ENCODE data around the gene PCGF1.

Gene PCGF1

DNA sequence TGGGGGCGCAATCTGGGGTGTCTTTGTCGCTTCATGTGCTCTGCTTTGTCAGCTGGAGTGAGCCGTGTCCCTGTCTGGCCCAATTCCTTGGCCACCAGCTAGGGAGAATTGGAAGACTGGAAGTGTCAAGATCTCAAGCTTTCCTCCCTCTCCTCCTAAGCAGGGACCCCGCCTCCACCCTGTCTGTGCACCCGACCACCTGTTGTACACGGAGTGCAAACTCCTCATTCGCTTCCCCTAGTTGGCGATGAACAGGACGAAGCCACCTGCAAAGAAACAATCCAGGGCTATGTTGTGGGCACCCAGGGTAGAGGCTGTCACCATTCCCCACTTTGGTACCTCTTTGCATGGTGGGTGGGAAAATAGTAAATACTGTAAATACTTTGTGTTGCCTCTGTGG, 20.2 kb upstream of the PCGF1 start:
- Histone ChIP-seq H3K4me1 (ENCODE audit: control insufficient read depth, insufficient read depth, low read length) (peaks cover 7% of the 10 kb centered on the region), H3K36me3 (ENCODE audit: control insufficient read depth, insufficient read depth, low read length) (peaks cover 35% of the 10 kb centered on the region), H3K9me3 (ENCODE audit: control insufficient read depth, insufficient read depth, low read length) (no peaks in the 10 kb centered on the region), H3K9ac (ENCODE audit: low read depth, low read length) (no peak overlapping the region), H3K27ac (ENCODE audit: low read depth, low read length) (no peak overlapping the region), H3K4me3 (ENCODE audit: low read depth, low read length) (no peak overlapping the region), H3K27me3 (ENCODE audit: control insufficient read depth, insufficient read depth, low read length) (peaks cover 5% of the 10 kb centered on the region; the same call in 1 of the 2 replicates)

DNA sequence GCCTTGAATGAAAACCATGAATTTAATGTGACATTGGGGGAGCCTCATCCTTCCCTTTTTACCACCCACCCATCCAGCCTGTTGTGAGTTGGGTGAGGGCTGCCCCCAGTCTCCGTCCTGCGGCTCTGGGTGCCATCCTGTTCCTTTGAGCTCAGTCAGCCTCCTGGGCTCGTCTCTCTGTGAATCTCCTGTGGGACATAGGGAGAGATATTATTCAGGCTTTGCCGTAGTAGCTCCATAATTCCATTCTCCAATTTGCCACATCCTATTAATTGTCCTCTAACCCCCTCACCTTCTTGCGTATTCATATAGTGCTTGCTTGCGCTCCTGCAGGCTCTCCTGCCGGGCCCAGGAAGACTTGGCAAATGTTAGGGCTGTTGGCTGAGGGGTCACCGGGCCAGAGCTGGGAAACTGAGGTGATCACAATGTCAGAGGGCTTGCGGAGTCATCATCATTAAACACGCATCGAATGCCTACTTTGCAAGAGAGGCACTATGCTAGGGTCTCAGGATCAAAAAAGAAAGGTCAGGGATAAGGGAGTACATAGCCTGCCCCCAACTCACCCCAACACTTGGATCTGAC, 19.2 kb upstream of the PCGF1 start:
- Histone ChIP-seq H3K27ac (ENCODE audit: low read depth, low read length) (no peak overlapping the region), H3K36me3 (ENCODE audit: control insufficient read depth, insufficient read depth, low read length) (peaks cover 28% of the 10 kb centered on the region), H3K4me3 (ENCODE audit: low read depth, low read length) (no peak overlapping the region), H3K9ac (ENCODE audit: low read depth, low read length) (no peak overlapping the region), H3K9me3 (ENCODE audit: control insufficient read depth, insufficient read depth, low read length) (no peaks in the 10 kb centered on the region), H3K4me1 (ENCODE audit: control insufficient read depth, insufficient read depth, low read length) (peaks cover 7% of the 10 kb centered on the region), H3K27me3 (ENCODE audit: control insufficient read depth, insufficient read depth, low read length) (peaks cover 14% of the 10 kb centered on the region)

DNA sequence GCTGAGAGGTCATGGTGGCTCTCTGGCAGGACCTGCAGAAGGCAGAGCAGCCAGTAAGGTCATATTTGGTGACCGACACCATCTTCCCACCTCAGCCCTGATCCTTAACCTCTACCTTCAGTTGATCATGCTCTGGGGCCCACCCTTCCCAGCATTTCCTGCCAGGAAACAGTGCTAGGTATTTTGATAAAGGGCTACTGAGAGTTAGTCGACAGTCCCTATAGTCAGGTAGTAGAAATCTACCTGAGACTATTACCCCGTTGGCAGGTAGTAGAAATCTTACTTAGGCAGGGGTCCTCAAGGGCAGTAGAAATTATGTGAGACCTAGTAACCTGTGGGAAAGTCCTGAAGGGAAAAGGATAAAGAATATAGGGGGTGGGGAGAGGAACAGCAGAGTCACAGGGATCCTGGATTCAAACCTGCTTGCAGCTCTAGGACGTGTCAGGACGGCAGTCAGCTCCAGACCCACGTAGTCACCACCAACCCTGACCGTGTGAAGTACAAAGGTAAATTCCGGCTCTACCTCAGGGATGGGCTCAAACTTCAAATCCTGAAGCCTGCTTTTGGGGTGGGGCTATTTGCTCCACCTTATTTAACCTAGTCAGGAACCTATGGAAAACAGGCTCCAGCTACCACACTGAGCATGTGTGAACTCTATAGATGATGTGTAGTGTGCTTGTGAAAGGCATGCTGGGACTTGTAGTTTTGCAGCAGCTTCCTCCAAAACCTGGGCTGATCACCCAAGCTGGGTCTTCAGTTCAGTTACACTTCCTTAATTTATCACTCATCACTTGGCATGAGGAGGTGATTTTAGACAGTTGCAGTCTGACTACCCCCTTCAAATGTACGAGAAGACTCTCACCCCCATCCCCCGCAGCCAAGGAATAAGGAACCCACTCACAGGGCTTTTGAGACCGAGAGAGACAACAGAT, 18.5 kb upstream of the PCGF1 start, which contains the start of gene DQX1:
TSS of gene DQX1 (minus strand) at position 515 of the 932 bp plus-strand sequence. CDS start at position 13, 502 bp downstream.
- Histone ChIP-seq H3K36me3 (ENCODE audit: control insufficient read depth, insufficient read depth, low read length) (peaks cover 28% of the 10 kb centered on the region), H3K27ac (ENCODE audit: low read depth, low read length) (no peak within 1 kb of the TSS), H3K4me1 (ENCODE audit: control insufficient read depth, insufficient read depth, low read length) (peaks cover 7% of the 10 kb centered on the region), H3K4me3 (ENCODE audit: low read depth, low read length) (no peak within 1 kb of the TSS), H3K9ac (ENCODE audit: low read depth, low read length) (no peak within 1 kb of the TSS), H3K9me3 (ENCODE audit: control insufficient read depth, insufficient read depth, low read length) (no peaks in the 10 kb centered on the region), H3K27me3 (ENCODE audit: control insufficient read depth, insufficient read depth, low read length) (peaks cover 14% of the 10 kb centered on the region)

DNA sequence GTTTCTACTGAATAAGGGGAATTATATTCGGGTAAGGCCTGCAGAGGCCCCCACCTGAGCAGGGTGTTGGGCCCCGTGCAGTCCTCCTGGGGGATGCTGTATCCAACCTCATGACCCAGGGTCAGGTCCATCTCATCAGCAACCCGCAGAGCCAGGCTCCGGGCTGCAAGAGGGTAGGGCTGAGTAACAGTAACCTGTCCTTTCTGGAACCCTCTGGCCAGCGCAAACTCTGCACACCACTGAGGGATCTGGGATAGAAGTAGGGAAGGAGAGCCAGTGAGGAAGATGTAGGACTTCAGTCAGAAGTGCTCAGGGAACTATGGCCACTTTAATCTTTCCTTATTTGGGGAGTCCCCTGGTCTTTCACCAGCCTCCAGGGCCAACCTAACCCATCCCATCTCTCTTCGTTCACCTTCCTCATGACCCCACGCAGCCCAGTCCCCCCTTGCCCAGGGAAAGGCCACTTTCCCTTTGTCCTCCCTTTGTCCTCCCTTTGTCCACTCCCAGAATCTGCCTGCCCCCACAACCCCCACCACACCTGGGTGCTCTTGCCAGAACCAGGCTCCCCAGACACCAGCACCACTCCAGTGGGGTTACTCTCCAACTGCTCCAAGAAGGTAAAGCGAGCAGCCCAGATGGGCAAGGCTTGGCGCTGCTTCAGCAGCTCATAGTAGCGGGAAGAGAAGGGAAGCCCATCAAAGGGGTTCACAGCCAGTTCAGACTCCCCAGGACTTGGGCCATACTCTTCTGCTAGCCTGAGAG, 17.6 kb upstream of the PCGF1 start:
- Histone ChIP-seq H3K27me3 (ENCODE audit: control insufficient read depth, insufficient read depth, low read length) (peaks cover 18% of the 10 kb centered on the region), H3K27ac (ENCODE audit: low read depth, low read length) (no peak overlapping the region), H3K36me3 (ENCODE audit: control insufficient read depth, insufficient read depth, low read length) (peaks cover 28% of the 10 kb centered on the region), H3K9me3 (ENCODE audit: control insufficient read depth, insufficient read depth, low read length) (no peaks in the 10 kb centered on the region), H3K4me1 (ENCODE audit: control insufficient read depth, insufficient read depth, low read length) (peaks cover 4% of the 10 kb centered on the region; the same call in 1 of the 2 replicates), H3K4me3 (ENCODE audit: low read depth, low read length) (no peak overlapping the region), H3K9ac (ENCODE audit: low read depth, low read length) (no peak overlapping the region)

DNA sequence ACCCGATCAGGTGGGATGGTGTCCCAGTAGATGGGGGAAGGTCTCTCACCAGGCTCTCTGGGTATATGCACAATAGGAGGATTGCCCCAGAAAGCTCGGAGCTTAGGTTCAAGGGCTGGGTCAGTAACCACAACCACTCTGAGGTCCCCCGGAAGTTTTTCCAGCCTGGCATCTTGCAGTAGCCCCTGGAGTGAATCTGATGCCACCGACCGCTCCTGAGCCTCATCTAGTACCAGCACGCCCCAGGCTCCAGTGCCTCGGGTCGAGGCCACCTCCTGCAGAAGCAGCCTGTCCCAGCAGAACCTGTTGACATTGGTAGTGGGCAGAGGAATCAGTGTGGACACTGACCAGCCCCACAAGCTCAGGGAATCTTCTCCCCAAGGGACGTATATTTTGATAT, 16.5 kb upstream of the PCGF1 start:
- H3K9ac ChIP-seq (ENCODE audit: low read depth, low read length) = no peak overlapping the region
- no peak overlapping the region for H3K27ac ChIP-seq (ENCODE audit: low read depth, low read length)
- no peaks in the 10 kb centered on the region for H3K9me3 ChIP-seq (ENCODE audit: control insufficient read depth, insufficient read depth, low read length)
- peaks cover 28% of the 10 kb centered on the region for H3K36me3 ChIP-seq (ENCODE audit: control insufficient read depth, insufficient read depth, low read length)
- H3K4me1 ChIP-seq (ENCODE audit: control insufficient read depth, insufficient read depth, low read length) = peaks cover 4% of the 10 kb centered on the region; the same call in 1 of the 2 replicates
- H3K27me3 ChIP-seq (ENCODE audit: control insufficient read depth, insufficient read depth, low read length) = peaks cover 29% of the 10 kb centered on the region
- H3K4me3 ChIP-seq (ENCODE audit: low read depth, low read length) = no peak overlapping the region

DNA sequence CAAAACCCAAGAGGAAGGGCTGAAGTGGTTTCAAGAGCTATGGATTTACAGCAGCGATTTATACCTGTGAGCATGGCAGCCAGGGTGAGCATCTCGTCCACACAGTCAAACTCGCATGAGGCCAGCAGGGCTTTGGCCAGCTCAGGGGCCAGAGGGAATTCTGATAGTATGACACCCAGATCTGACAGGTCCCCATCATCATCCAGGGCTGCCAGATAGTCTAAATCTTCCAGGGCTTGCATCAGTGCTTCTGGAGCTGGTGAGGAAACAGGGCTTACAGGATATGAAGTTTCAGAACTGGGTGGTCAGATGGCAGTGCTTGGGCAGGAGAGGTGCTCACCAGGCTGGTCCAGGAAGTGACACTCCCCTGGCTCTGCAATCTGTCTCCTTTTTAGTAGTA, 15.0 kb upstream of the PCGF1 start:
- no peak overlapping the region for H3K27ac ChIP-seq (ENCODE audit: low read depth, low read length)
- no peak overlapping the region for H3K4me3 ChIP-seq (ENCODE audit: low read depth, low read length)
- H3K9ac ChIP-seq (ENCODE audit: low read depth, low read length) = no peak overlapping the region
- no peaks in the 10 kb centered on the region for H3K4me1 ChIP-seq (ENCODE audit: control insufficient read depth, insufficient read depth, low read length)
- no peaks in the 10 kb centered on the region for H3K9me3 ChIP-seq (ENCODE audit: control insufficient read depth, insufficient read depth, low read length)
- H3K36me3 ChIP-seq (ENCODE audit: control insufficient read depth, insufficient read depth, low read length) = peaks cover 20% of the 10 kb centered on the region
- H3K27me3 ChIP-seq (ENCODE audit: control insufficient read depth, insufficient read depth, low read length) = peaks cover 44% of the 10 kb centered on the region

DNA sequence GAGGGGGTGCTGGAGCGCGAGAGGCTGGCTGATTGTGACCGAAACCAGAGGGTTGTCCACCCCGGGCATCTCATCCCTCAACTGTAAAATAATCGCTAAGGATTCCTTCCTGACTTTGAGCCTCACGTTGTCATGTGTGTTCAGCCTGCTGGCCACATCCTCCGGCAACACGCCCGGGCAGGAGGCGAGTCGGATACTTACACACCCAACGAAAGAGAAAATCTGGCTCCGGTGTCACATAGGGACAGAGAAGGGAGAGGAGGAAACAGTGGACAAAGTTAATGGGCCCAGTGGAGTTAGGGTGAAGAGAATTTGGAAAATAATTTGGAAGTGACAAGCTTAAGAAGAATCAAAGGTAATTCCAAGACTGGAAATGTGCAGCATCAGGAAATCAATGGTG, 9.2 kb upstream of the PCGF1 start:
- no peak overlapping the region for H3K9ac ChIP-seq (ENCODE audit: low read depth, low read length)
- peaks cover 7% of the 10 kb centered on the region for H3K4me1 ChIP-seq (ENCODE audit: control insufficient read depth, insufficient read depth, low read length)
- no peak overlapping the region for H3K27ac ChIP-seq (ENCODE audit: low read depth, low read length)
- no peak overlapping the region for H3K4me3 ChIP-seq (ENCODE audit: low read depth, low read length)
- peaks cover 7% of the 10 kb centered on the region for H3K9me3 ChIP-seq (ENCODE audit: control insufficient read depth, insufficient read depth, low read length)
- H3K36me3 ChIP-seq (ENCODE audit: control insufficient read depth, insufficient read depth, low read length) = no peaks in the 10 kb centered on the region
- peaks cover 88% of the 10 kb centered on the region for H3K27me3 ChIP-seq (ENCODE audit: control insufficient read depth, insufficient read depth, low read length)

DNA sequence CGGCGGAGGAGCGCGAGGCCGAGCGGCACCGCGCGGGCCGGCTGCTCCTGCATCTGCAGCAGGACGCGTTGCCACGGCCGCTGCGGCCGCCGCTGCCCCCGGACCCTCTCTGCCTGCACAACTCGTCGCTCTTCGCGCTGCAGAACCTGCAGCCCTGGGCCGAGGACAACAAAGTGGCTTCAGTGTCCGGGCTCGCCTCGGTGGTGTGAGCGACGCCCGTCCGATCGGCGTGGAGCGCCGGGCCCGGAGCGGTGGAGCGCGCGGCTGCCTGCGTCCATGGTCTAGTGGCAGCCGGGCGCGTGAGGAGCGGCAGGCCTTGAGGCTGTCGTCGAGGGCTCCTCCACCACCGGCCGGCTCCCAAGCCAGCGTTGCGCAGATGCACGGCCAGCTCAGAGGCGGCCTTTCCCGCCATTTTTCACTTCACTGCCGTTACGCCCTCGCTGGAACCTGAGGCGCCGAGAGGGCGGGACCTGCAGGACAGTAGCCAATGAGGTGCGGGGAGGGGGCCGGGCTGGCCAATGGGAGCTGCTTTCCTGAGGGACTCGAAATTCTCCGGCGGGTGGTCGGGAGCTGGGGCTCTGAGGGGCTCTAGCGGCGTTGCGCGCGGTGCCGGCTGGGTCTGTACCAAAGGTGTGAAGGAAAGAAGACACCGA, 8.6 kb upstream of the PCGF1 start:
- H3K9me3 ChIP-seq (ENCODE audit: control insufficient read depth, insufficient read depth, low read length) = peaks cover 7% of the 10 kb centered on the region
- H3K27me3 ChIP-seq (ENCODE audit: control insufficient read depth, insufficient read depth, low read length) = peaks cover 94% of the 10 kb centered on the region
- H3K36me3 ChIP-seq (ENCODE audit: control insufficient read depth, insufficient read depth, low read length) = no peaks in the 10 kb centered on the region
- H3K4me3 ChIP-seq (ENCODE audit: low read depth, low read length) = peak overlapping the region; percentile 28; the same call in 1 of the 2 replicates
- H3K9ac ChIP-seq (ENCODE audit: low read depth, low read length) = no peak overlapping the region
- no peak overlapping the region for H3K27ac ChIP-seq (ENCODE audit: low read depth, low read length)
- peaks cover 7% of the 10 kb centered on the region for H3K4me1 ChIP-seq (ENCODE audit: control insufficient read depth, insufficient read depth, low read length)

DNA sequence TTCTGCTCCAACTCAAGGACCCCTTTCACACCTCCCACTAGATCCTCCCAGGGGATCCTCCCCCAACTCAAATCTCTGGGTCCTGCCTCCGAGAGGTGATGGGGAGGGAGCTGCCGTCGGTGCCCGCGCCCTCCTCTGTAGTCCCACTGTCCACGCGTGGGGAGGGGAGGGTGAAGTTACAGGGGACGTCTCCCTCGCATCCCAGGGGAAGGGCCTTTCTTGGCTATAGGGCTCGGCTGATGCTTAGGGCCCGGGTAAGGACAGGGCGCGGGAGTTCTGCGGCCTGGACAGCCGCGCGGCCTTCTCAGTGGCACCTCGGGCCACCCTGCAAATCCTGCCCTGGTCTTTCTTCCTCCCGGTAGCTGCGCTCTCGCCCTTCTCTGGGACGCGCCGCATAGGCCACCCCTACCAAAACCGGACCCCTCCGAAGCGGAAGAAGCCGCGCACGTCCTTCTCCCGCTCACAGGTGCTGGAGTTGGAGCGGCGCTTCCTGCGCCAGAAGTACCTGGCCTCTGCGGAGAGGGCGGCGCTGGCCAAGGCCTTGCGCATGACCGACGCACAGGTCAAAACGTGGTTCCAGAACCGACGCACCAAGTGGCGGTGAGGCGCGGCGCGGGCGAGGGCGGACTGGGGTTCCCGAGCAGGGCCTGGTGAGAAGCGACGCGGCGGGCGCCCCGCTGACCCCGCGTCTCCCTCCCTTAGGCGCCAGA, 7.9 kb upstream of the PCGF1 start:
- Histone ChIP-seq H3K4me3 (ENCODE audit: low read depth, low read length) (peak overlapping the region; percentile 28; the same call in 1 of the 2 replicates), H3K36me3 (ENCODE audit: control insufficient read depth, insufficient read depth, low read length) (no peaks in the 10 kb centered on the region), H3K9ac (ENCODE audit: low read depth, low read length) (no peak overlapping the region), H3K27me3 (ENCODE audit: control insufficient read depth, insufficient read depth, low read length) (peaks cover 100% of the 10 kb centered on the region), H3K27ac (ENCODE audit: low read depth, low read length) (no peak overlapping the region), H3K4me1 (ENCODE audit: control insufficient read depth, insufficient read depth, low read length) (peaks cover 7% of the 10 kb centered on the region), H3K9me3 (ENCODE audit: control insufficient read depth, insufficient read depth, low read length) (peaks cover 7% of the 10 kb centered on the region)
